HCT116 (cell line): Measurements from ENCODE around the gene JPH3. TPM values are rescaled to one million over a fixed set of nuclear protein-coding genes. Genes with fewer than 3 reads are reported as not detected.

Source experiments
- ATAC-seq: fragments of 200-7000 bp; cut with Tn5 transposase; 2 replicates; pipeline ENCODE4 v1.9.1; 2020; ENCODE audit warnings: mild to moderate bottlenecking, moderate library complexity
- BruUV-seq: library from RNA; stranded (reverse); fragments of 400-500 nt; replicated peaks from 2 replicates; lab custom pipeline; 2021; lab: Mats Ljungman, UMichigan
- CTCF ChIA-PET: fragments of 300-600 bp; sonication (Branson Sonifier 250); formaldehyde crosslinking; loops from one replicate; lab custom pipeline; 2021; ENCODE audit warnings: antibody characterized with exemption; lab: Charles Lee
- POLR2A ChIA-PET: fragments of 300-600, 350-600 bp; sonication (Branson Sonifier 250); formaldehyde crosslinking; loops from one replicate; lab custom pipeline; 2021; ENCODE audit warnings: antibody characterized with exemption; lab: Charles Lee
- RAD21 ChIA-PET, 2 experiments: fragments of 300-600 bp; sonication (Branson Sonifier 250); formaldehyde crosslinking; loops; one replicate each; lab custom pipeline; 2023; ENCODE audit warnings: low total read pairs in 2 of 2; ENCODE audit not compliant: uncharacterized antibody in 2 of 2, unreplicated experiment in 2 of 2, low non-redundant PET in 1 of 2; lab: Charles Lee
- DNase-seq: peaks from one replicate; pipeline ENCODE4 v3.0.0-alpha.2; 2010; ENCODE audit warnings: low read depth, low spot score
- H2AFZ ChIP-seq: fragments of 200-600 bp; shearing (Covaris generic), sonication (generic); 2 replicates; pipeline ENCODE4 v1.6.1; 2017; ENCODE audit warnings: low read depth, mixed run types, mixed read lengths, antibody characterized with exemption, low read length; ENCODE audit not compliant: poor library complexity, severe bottlenecking
- H3K27ac ChIP-seq: 2 replicates; pipeline ENCODE4 v1.5.1; 2012; ENCODE audit warnings: low read depth, low read length
- H3K27me3 ChIP-seq: fragments of 200-600 bp; sonication (generic); 2 replicates; pipeline ENCODE4 v1.6.1; 2016; ENCODE audit warnings: mixed run types, low read length, mixed read lengths; ENCODE audit not compliant: insufficient read depth
- H3K36me3 ChIP-seq, 2 experiments: fragments of 200-500 bp in 1 of 2; fragments of 200-600 bp in 1 of 2; sonication (Bioruptor generic) in 1 of 2; sonication (generic) in 1 of 2; 2 replicates each; pipeline versions ENCODE4 v1.5.1 to v1.6.1; 2014 to 2016; ENCODE audit warnings: low read length in 2 of 2, inconsistent platforms in 1 of 2, mixed read lengths in 1 of 2, mixed run types in 1 of 2; ENCODE audit not compliant: insufficient read depth in 2 of 2, control insufficient read depth in 1 of 2
- H3K4me1 ChIP-seq, 2 experiments: fragments of 200-600 bp in 1 of 2; sonication (generic) in 1 of 2; 2 replicates each; pipeline versions ENCODE4 v1.5.1 to v1.6.1; 2012 to 2017; ENCODE audit warnings: low read length in 2 of 2, inconsistent platforms in 1 of 2, mild to moderate bottlenecking in 1 of 2, mixed read lengths in 1 of 2, mixed run types in 1 of 2, moderate library complexity in 1 of 2; ENCODE audit not compliant: insufficient read depth in 2 of 2, control insufficient read depth in 1 of 2
- H3K4me2 ChIP-seq: fragments of 200-600 bp; sonication (generic); 2 replicates; pipeline ENCODE4 v1.6.1; 2017; ENCODE audit warnings: mixed run types, low read length, mixed read lengths
- H3K4me3 ChIP-seq, 2 experiments: fragments of 200-600 bp in 1 of 2; sonication (generic) in 1 of 2; replicated peaks in 1 of 2; 2 replicates each; pipeline ENCODE4 v1.5.1; 2011 to 2016; ENCODE audit warnings: low read length in 2 of 2, control low read depth in 1 of 2, low read depth in 1 of 2, mild to moderate bottlenecking in 1 of 2, mixed read lengths in 1 of 2, mixed run types in 1 of 2
- H3K79me2 ChIP-seq: fragments of 200-600 bp; sonication (generic); 2 replicates; pipeline ENCODE4 v1.6.1; 2017; ENCODE audit warnings: mild to moderate bottlenecking, mixed run types, low read length, moderate library complexity, mixed read lengths; ENCODE audit not compliant: insufficient read depth
- H3K9ac ChIP-seq: fragments of 200-600 bp; sonication (generic); 2 replicates; pipeline ENCODE4 v1.6.1; 2016; ENCODE audit warnings: low read length, mixed read lengths
- H3K9me2 ChIP-seq: fragments of 200-600 bp; sonication (generic), shearing (Covaris generic); 2 replicates; pipeline ENCODE4 v1.6.1; 2017; ENCODE audit warnings: mixed run types, mild to moderate bottlenecking, moderate library complexity; ENCODE audit not compliant: insufficient read depth
- H3K9me3 ChIP-seq, 2 experiments: fragments of 200-500 bp in 1 of 2; fragments of 200-600 bp in 1 of 2; sonication (Bioruptor generic) in 1 of 2; sonication (generic) in 1 of 2; 2 replicates each; pipeline ENCODE4 v1.6.1; 2014 to 2017; ENCODE audit warnings: low read length in 2 of 2, mixed read lengths in 2 of 2, inconsistent platforms in 1 of 2, low read depth in 1 of 2, mild to moderate bottlenecking in 1 of 2, mixed run types in 1 of 2, moderate library complexity in 1 of 2; ENCODE audit not compliant: control insufficient read depth in 1 of 2, insufficient read depth in 1 of 2
- H4K20me1 ChIP-seq: fragments of 200-600 bp; sonication (generic), shearing (Covaris generic); 2 replicates; pipeline ENCODE4 v1.6.1; 2017; ENCODE audit warnings: mixed run types, mild to moderate bottlenecking, moderate library complexity; ENCODE audit not compliant: insufficient read depth
- ATF3 ChIP-seq: IDR thresholded peaks from 2 replicates; pipeline ENCODE4 v1.6.1; 2012
- ELF1 ChIP-seq: IDR thresholded peaks from 2 replicates; pipeline ENCODE4 v1.6.1; 2012; ENCODE audit warnings: low read depth, borderline replicate concordance
- EZH2 ChIP-seq: fragments of 200-600 bp; sonication (generic); IDR thresholded peaks from 2 replicates; pipeline ENCODE4 v1.6.1; 2017; ENCODE audit warnings: antibody characterized with exemption, mixed run types
- EZH2phosphoT487 ChIP-seq: fragments of 200-600 bp; IDR thresholded peaks from 2 replicates; pipeline ENCODE4 v1.6.1; 2018; ENCODE audit warnings: antibody characterized with exemption, borderline replicate concordance
- FOSL1 ChIP-seq: IDR thresholded peaks from 2 replicates; pipeline ENCODE4 v1.6.1; 2012; ENCODE audit warnings: low read depth
- JUND ChIP-seq: IDR thresholded peaks from 2 replicates; pipeline ENCODE4 v1.6.1; 2012
- MAX ChIP-seq: IDR thresholded peaks from 2 replicates; pipeline ENCODE4 v1.6.1; 2012
- POLR2AphosphoS5 ChIP-seq: IDR thresholded peaks from 2 replicates; pipeline ENCODE4 v1.6.1; 2011; ENCODE audit warnings: mild to moderate bottlenecking, low read depth, low read length, moderate library complexity
- REST ChIP-seq: IDR thresholded peaks from 2 replicates; pipeline ENCODE4 v1.6.1; 2012; ENCODE audit warnings: low read depth
- SIN3A ChIP-seq: IDR thresholded peaks from 2 replicates; pipeline ENCODE4 v1.6.1; 2012; ENCODE audit warnings: low read depth
- SP1 ChIP-seq: IDR thresholded peaks from 2 replicates; pipeline ENCODE4 v1.6.1; 2012; ENCODE audit warnings: low read depth
- TCF7L2 ChIP-seq: IDR thresholded peaks from 2 replicates; pipeline ENCODE4 v1.7.0; 2011; ENCODE audit warnings: borderline replicate concordance, inconsistent platforms; ENCODE audit not compliant: insufficient read depth, insufficient read length; ENCODE audit errors: extremely low read depth
- YY1 ChIP-seq: IDR thresholded peaks from 2 replicates; pipeline ENCODE4 v1.6.1; 2011; ENCODE audit warnings: low read length, low read depth, moderate library complexity, mild to moderate bottlenecking; ENCODE audit not compliant: insufficient replicate concordance; ENCODE audit errors: extremely low read depth
- ZNF274 ChIP-seq: fragments of 200-500 bp; sonication (Bioruptor generic); IDR thresholded peaks from 2 replicates; pipeline ENCODE4 v1.6.1; 2014; ENCODE audit warnings: mild to moderate bottlenecking, low read depth, low read length, inconsistent platforms
- intact Hi-C: fragments of 100-400 bp; cut with micrococcal nuclease; formaldehyde crosslinking; loops from 2 replicates; pipeline ENCODE4 v1.10.0; 2022
- total RNA-seq: library from RNA; stranded (reverse); gene quantifications from one replicate; pipeline ENCODE4 v1.2.1, GENCODE V29; 2021; ENCODE audit not compliant: unreplicated experiment

The JPH3 gene
- total RNA-seq, 1 experiment from 2014 or later = 0.10 TPM

GRCh38 chr16:87581857-87582215 lies 20.5 kb upstream of the JPH3 start:
- Histone ChIP-seq H3K9ac (no peak overlapping the region), H3K9me2 (no peaks in the 10 kb centered on the region), H3K36me3 (no peaks in the 10 kb centered on the region), H3K79me2 (no peaks in the 10 kb centered on the region), H3K27me3 (no peaks in the 10 kb centered on the region), H3K4me1 (peaks cover 12 to 22% of the 10 kb centered on the region in 2 experiments), H3K4me3 (no peak overlapping the region), H3K27ac (no peak overlapping the region), H3K9me3 (no peaks in the 10 kb centered on the region), H3K4me2 (peak overlapping the region; percentile 44), H2AFZ (no peak overlapping the region), H4K20me1 (no peaks in the 10 kb centered on the region)
- peak; percentile 66 for ATAC-seq
- BruUV-seq = no TSS peak
- intact Hi-C loops = no loop called here
- peak; percentile 50 for TF ChIP-seq SP1
- peak; percentile 74 for TF ChIP-seq FOSL1
- no peak for TF ChIP-seq YY1
- DNase-seq = peak; percentile 51
- ChIA-PET RAD21 (interaction anchor here (0.8 to 1.4 kb wide), 2 partner anchors 54 kb away, joined by 3 to 4 read pairs; no protein-coding TSS in a partner anchor), POLR2A (interaction anchor here (1.1 kb wide), 1 partner anchor 54 kb away, joined by 6 read pairs; no protein-coding TSS in a partner anchor), CTCF (interaction anchor here (1.2 to 1.5 kb wide), 3 partner anchors 9 to 54 kb away, joined by 3 to 12 read pairs (median 7); no protein-coding TSS in a partner anchor)

- no peaks in the 10 kb centered on the region for H4K20me1 ChIP-seq
- no peak overlapping the region for H2AFZ ChIP-seq
- no peaks in the 10 kb centered on the region for H3K9me2 ChIP-seq
- RAD21 ChIA-PET = interaction anchor here (0.8 to 1.4 kb wide), 2 partner anchors 53 to 54 kb away, joined by 3 to 4 read pairs; no protein-coding TSS in a partner anchor
- no peaks in the 10 kb centered on the region for H3K27me3 ChIP-seq
- ATAC-seq (0 out of 2 replicates have a peak, but pooled peaks have one; percentile 24), DNase-seq (no peak)
- no peaks in the 10 kb centered on the region for H3K79me2 ChIP-seq
- POLR2A ChIA-PET = interaction anchor here (1.1 kb wide), 1 partner anchor 53 kb away, joined by 6 read pairs; no protein-coding TSS in a partner anchor
- CTCF ChIA-PET = interaction anchor here (1.2 to 1.5 kb wide), 3 partner anchors 10 to 54 kb away, joined by 3 to 12 read pairs (median 7); no protein-coding TSS in a partner anchor
- H3K4me3 ChIP-seq = no peak overlapping the region
- no peaks in the 10 kb centered on the region for H3K9me3 ChIP-seq
- no peak overlapping the region; the same call in 1 of the 2 replicates for H3K27ac ChIP-seq
- H3K4me2 ChIP-seq = peak overlapping the region; percentile 44
- BruUV-seq = no TSS peak
- H3K4me1 ChIP-seq = peaks cover 12 to 22% of the 10 kb centered on the region in 2 experiments
- H3K9ac ChIP-seq = no peak overlapping the region
- intact Hi-C loops = no loop called here
- TF ChIP-seq REST (no peak), EZH2phosphoT487 (no peak), JUND (no peak), ATF3 (no peak), YY1 (no peak), ZNF274 (no peak), POLR2AphosphoS5 (no peak), ELF1 (no peak), TCF7L2 (no peak), SP1 (no peak), SIN3A (no peak), EZH2 (no peak), MAX (no peak)
- no peaks in the 10 kb centered on the region for H3K36me3 ChIP-seq
Measured at GRCh38 chr16:87582216-87582965, 19.9 kb upstream of the JPH3 start.
